AG08395 (cell line): ENCODE results near the gene MNAT1.
"Not testable (repeated sequence)": the region's sequence is repeated elsewhere in the genome, so short reads cannot be mapped to it uniquely, and the experiment has no call there.

Experiments used
- DNase-seq: peaks from one replicate; pipeline ENCODE4 v3.0.0; 2012; ENCODE audit warnings: mixed read lengths, low spot score

The MNAT1 gene

GRCh38 chr14:60805841-60806430, 71.4 kb downstream of the MNAT1 start:
- DNase-seq: peak; percentile 25

- no peak for DNase-seq
Measured at GRCh38 chr14:60807247-60807646, 72.7 kb downstream of the MNAT1 start.

- DNase-seq: no peak
Measured at GRCh38 chr14:60807971-60808370, 73.4 kb downstream of the MNAT1 start.

GRCh38 chr14:60812987-60813386, 78.4 kb downstream of the MNAT1 start:
- DNase-seq: no peak

GRCh38 chr14:60815371-60815770, 80.8 kb downstream of the MNAT1 start:
- no peak for DNase-seq

- DNase-seq: no peak
Measured at GRCh38 chr14:60817113-60817512, 82.6 kb downstream of the MNAT1 start.

- no peak for DNase-seq
Measured at GRCh38 chr14:60819575-60819974, 85.0 kb downstream of the MNAT1 start.

- DNase-seq: no peak
Measured at GRCh38 chr14:60838601-60839000, 104.0 kb downstream of the MNAT1 start.

GRCh38 chr14:60839057-60839456, 104.5 kb downstream of the MNAT1 start:
- no peak for DNase-seq

- DNase-seq: no peak
Measured at GRCh38 chr14:60839657-60840056, 105.1 kb downstream of the MNAT1 start.

GRCh38 chr14:60840313-60840712, 105.8 kb downstream of the MNAT1 start:
- DNase-seq: no peak

- DNase-seq: no peak
Measured at GRCh38 chr14:60845523-60845922, 111.0 kb downstream of the MNAT1 start.

- no peak for DNase-seq
Measured at GRCh38 chr14:60848066-60848465, 113.5 kb downstream of the MNAT1 start.

GRCh38 chr14:60851692-60852091, 117.1 kb downstream of the MNAT1 start:
- DNase-seq: not testable (repeated sequence)

GRCh38 chr14:60856111-60856510, 121.5 kb downstream of the MNAT1 start:
- DNase-seq: no peak

GRCh38 chr14:60859525-60859924, 125.0 kb downstream of the MNAT1 start:
- DNase-seq: no peak

- DNase-seq: no peak
Measured at GRCh38 chr14:60861545-60862140, 127.1 kb downstream of the MNAT1 start.

GRCh38 chr14:60862283-60862682, 127.7 kb downstream of the MNAT1 start:
- DNase-seq: no peak

GRCh38 chr14:60863249-60863648, 128.7 kb downstream of the MNAT1 start:
- DNase-seq: no peak

GRCh38 chr14:60865378-60866127, 131.0 kb downstream of the MNAT1 start:
- DNase-seq: no peak

GRCh38 chr14:60867503-60868172, 133.1 kb downstream of the MNAT1 start:
- DNase-seq: no peak

GRCh38 chr14:60878121-60878520, 143.6 kb downstream of the MNAT1 start:
- no peak for DNase-seq

GRCh38 chr14:60878536-60878935, 144.0 kb downstream of the MNAT1 start:
- DNase-seq: no peak
